ENCODE results near the gene CCL18.
"Not testable (repeated sequence)": the region's sequence is repeated elsewhere in the genome, so short reads cannot be mapped to it uniquely, and the experiment has no call there.

The CCL18 gene

DNA sequence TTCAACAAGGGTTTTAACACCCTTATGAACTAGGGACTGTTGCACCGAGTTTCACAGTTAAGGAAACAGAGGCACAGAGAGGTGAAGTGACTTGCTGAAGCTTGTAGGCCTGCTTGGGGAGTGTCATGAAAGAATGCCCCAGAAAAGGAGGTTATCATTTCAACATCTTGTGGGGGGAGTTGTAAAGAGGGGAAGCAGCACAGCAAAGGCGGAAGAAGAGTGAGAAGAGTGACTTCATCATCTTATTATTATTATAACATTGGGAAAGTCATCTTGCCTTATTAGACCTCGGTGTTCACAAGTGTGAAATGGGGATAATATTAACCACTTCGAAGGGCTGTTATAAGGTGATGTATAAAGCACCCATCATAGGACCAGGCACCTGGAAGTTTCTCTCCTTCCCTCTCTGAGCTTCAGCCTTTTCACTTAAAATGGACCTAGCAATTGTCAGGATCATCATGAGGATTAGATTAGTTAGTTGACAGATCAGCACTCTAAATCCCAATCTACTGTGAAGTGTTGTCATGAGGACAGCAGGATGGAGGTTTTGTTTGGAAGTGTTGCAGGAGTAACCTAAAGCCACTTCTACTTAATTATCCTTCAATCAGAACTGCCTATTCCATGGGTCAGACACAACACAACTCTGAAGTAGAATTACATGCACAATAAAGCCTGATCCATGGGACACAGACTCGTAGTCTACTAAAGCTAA is 41.9 kb downstream of the CCL18 start:
- H3K4me2 ChIP-seq (ENCODE audit: low read length) = no peak overlapping the region
- no peaks in the 10 kb centered on the region for H3K36me3 ChIP-seq (ENCODE audit: control insufficient read depth, low read length)
- peaks cover 41% of the 10 kb centered on the region for H3K27me3 ChIP-seq (ENCODE audit: control insufficient read depth, low read length)
- H3K4me3 ChIP-seq (ENCODE audit: low read length) = no peak overlapping the region
- H3K79me2 ChIP-seq (ENCODE audit: control insufficient read depth, low read length) = no peaks in the 10 kb centered on the region
- no peaks in the 10 kb centered on the region for H3K9me3 ChIP-seq (ENCODE audit: control insufficient read depth, insufficient read depth, low read length)
- H3K27ac ChIP-seq (ENCODE audit: low read depth, low read length) = no peak overlapping the region
- H3K9me2 ChIP-seq (replicated peaks; ENCODE audit: control insufficient read depth, low read length) = no peaks in the 10 kb centered on the region
- TF ChIP-seq, protein P1, sequence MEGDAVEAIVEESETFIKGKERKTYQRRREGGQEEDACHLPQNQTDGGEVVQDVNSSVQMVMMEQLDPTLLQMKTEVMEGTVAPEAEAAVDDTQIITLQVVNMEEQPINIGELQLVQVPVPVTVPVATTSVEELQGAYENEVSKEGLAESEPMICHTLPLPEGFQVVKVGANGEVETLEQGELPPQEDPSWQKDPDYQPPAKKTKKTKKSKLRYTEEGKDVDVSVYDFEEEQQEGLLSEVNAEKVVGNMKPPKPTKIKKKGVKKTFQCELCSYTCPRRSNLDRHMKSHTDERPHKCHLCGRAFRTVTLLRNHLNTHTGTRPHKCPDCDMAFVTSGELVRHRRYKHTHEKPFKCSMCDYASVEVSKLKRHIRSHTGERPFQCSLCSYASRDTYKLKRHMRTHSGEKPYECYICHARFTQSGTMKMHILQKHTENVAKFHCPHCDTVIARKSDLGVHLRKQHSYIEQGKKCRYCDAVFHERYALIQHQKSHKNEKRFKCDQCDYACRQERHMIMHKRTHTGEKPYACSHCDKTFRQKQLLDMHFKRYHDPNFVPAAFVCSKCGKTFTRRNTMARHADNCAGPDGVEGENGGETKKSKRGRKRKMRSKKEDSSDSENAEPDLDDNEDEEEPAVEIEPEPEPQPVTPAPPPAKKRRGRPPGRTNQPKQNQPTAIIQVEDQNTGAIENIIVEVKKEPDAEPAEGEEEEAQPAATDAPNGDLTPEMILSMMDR (IDR thresholded peaks at IDR 0.05; ENCODE audit: low read depth, low read length, poor library complexity, severe bottlenecking) = no peak
- no peak for TF ChIP-seq EZH2phosphoT487 (IDR thresholded peaks at IDR 0.05; ENCODE audit: borderline replicate concordance, low read length)
- H3K4me1 ChIP-seq (ENCODE audit: control insufficient read depth, low read length) = peaks cover 29% of the 10 kb centered on the region
- no peaks in the 10 kb centered on the region for H4K20me1 ChIP-seq (ENCODE audit: control insufficient read depth, insufficient read depth, low read depth, low read length)
- no peaks in the 10 kb centered on the region for H3F3A ChIP-seq (ENCODE audit: control insufficient read depth, insufficient read depth)

DNA sequence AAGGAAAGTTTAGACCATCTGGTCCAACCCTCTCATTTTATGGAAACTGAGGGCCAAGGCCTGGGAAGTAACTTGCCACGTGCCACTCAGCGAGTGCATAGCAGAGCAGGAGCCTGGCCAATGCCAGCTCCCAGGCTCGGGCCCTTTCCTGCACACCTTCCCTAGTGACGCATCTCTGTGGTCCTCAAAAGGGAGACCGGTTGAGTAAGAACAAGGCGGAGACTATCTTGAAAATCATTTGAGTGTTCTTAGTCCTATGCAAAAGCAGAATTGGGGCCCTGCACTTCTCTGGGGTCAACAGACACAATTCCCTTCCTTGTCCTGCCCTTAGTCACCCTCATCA is 42.4 kb downstream of the CCL18 start:
- Histone ChIP-seq H3K4me3 (ENCODE audit: low read length) (no peak overlapping the region), H3K79me2 (ENCODE audit: control insufficient read depth, low read length) (no peaks in the 10 kb centered on the region), H3K36me3 (ENCODE audit: control insufficient read depth, low read length) (no peaks in the 10 kb centered on the region), H3K27me3 (ENCODE audit: control insufficient read depth, low read length) (peaks cover 46% of the 10 kb centered on the region), H3K9me3 (ENCODE audit: control insufficient read depth, insufficient read depth, low read length) (no peaks in the 10 kb centered on the region), H3K27ac (ENCODE audit: low read depth, low read length) (no peak overlapping the region), H3K4me2 (ENCODE audit: low read length) (no peak overlapping the region), H3K9me2 (replicated peaks; ENCODE audit: control insufficient read depth, low read length) (no peaks in the 10 kb centered on the region), H3F3A (ENCODE audit: control insufficient read depth, insufficient read depth) (no peaks in the 10 kb centered on the region), H3K4me1 (ENCODE audit: control insufficient read depth, low read length) (peaks cover 29% of the 10 kb centered on the region), H4K20me1 (ENCODE audit: control insufficient read depth, insufficient read depth, low read depth, low read length) (no peaks in the 10 kb centered on the region)
- no peak for TF ChIP-seq EZH2phosphoT487 (IDR thresholded peaks at IDR 0.05; ENCODE audit: borderline replicate concordance, low read length)
- TF ChIP-seq, protein P1 (IDR thresholded peaks at IDR 0.05; ENCODE audit: low read depth, low read length, poor library complexity, severe bottlenecking) = no peak

DNA sequence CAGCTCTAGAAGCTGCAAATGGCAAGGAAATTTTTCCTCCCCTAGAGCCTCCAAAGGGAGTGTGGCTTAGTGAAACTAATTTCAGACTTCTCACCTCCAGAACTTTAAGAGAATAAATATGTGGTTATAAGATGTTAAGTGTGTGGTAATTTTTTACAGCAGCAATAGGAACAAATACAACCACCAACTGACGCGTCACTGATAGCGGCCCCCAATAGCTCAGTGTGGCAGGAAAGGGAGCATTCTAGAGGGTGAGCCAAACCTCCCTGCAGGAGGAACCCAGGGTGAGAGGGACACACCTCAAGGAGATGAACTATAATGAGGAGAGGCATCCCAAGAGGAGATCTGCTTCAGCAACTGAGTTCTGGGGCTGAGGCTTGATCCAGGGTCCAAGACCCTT is 43.6 kb downstream of the CCL18 start:
- no peak overlapping the region for H3K27ac ChIP-seq (ENCODE audit: low read depth, low read length)
- H3F3A ChIP-seq (ENCODE audit: control insufficient read depth, insufficient read depth) = no peaks in the 10 kb centered on the region
- H4K20me1 ChIP-seq (ENCODE audit: control insufficient read depth, insufficient read depth, low read depth, low read length) = no peaks in the 10 kb centered on the region
- no peak overlapping the region for H3K4me2 ChIP-seq (ENCODE audit: low read length)
- H3K9me2 ChIP-seq (replicated peaks; ENCODE audit: control insufficient read depth, low read length) = no peaks in the 10 kb centered on the region
- no peak overlapping the region for H3K4me3 ChIP-seq (ENCODE audit: low read length)
- no peaks in the 10 kb centered on the region for H3K79me2 ChIP-seq (ENCODE audit: control insufficient read depth, low read length)
- no peaks in the 10 kb centered on the region for H3K9me3 ChIP-seq (ENCODE audit: control insufficient read depth, insufficient read depth, low read length)
- no peaks in the 10 kb centered on the region for H3K36me3 ChIP-seq (ENCODE audit: control insufficient read depth, low read length)
- TF ChIP-seq, protein P1 (IDR thresholded peaks at IDR 0.05; ENCODE audit: low read depth, low read length, poor library complexity, severe bottlenecking) = no peak
- no peak for TF ChIP-seq EZH2phosphoT487 (IDR thresholded peaks at IDR 0.05; ENCODE audit: borderline replicate concordance, low read length)
- H3K4me1 ChIP-seq (ENCODE audit: control insufficient read depth, low read length) = peaks cover 24% of the 10 kb centered on the region
- H3K27me3 ChIP-seq (ENCODE audit: control insufficient read depth, low read length) = peaks cover 54% of the 10 kb centered on the region

DNA sequence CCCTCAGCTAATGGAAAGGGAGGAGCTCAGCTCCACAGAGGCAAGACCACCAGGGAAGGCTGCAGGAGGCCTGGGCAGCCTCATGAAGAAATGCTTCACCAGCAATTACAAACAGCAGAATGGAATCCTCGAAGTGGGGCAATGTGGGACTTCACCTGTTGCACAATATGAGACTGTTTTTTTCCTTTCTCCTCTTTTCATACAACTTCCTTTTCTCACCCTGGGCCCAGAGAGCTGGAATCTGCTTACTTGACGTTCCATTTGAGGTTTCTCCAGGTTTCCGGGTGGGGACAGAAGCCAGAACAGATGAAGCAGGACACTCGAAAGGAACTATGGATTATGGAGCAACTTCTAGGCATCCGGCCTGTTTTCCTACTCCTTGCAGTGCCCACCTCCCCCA is 44.2 kb downstream of the CCL18 start:
- H3F3A ChIP-seq (ENCODE audit: control insufficient read depth, insufficient read depth); H3K27ac ChIP-seq (ENCODE audit: low read depth, low read length); H3K79me2 ChIP-seq (ENCODE audit: control insufficient read depth, low read length); H3K9me2 ChIP-seq (replicated peaks; ENCODE audit: control insufficient read depth, low read length); H3K4me3 ChIP-seq (ENCODE audit: low read length); H4K20me1 ChIP-seq (ENCODE audit: control insufficient read depth, insufficient read depth, low read depth, low read length); H3K9me3 ChIP-seq (ENCODE audit: control insufficient read depth, insufficient read depth, low read length); H3K36me3 ChIP-seq (ENCODE audit: control insufficient read depth, low read length); H3K4me2 ChIP-seq (ENCODE audit: low read length): not testable (repeated sequence)
- Histone ChIP-seq H3K4me1 (ENCODE audit: control insufficient read depth, low read length) (peaks cover 18% of the 10 kb centered on the region), H3K27me3 (ENCODE audit: control insufficient read depth, low read length) (peaks cover 54% of the 10 kb centered on the region)

All from DOHH2 (cell line).